MM.1S (cell line): ENCODE data around the gene DNM1L.

Experiments
- DNase-seq: peaks from one replicate; pipeline ENCODE4 v3.0.0-alpha.2; 2015
- H2AFZ ChIP-seq: fragments of 300-600 bp; sonication (generic); 2 replicates; pipeline ENCODE4 v1.6.0; 2016; ENCODE audit warnings: antibody characterized with exemption, low read length
- H3F3A ChIP-seq: fragments of 300-600 bp; sonication (generic); 2 replicates; pipeline ENCODE4 v1.6.1; 2016; ENCODE audit warnings: mild to moderate bottlenecking, antibody characterized with exemption, low read length, moderate library complexity, mixed read lengths; ENCODE audit not compliant: insufficient read depth
- H3K27ac ChIP-seq: fragments of 300-600 bp; sonication (generic); 2 replicates; pipeline ENCODE4 v1.5.1; 2016; ENCODE audit warnings: mild to moderate bottlenecking, low read length
- H3K27me3 ChIP-seq: fragments of 300-600 bp; sonication (generic); replicated peaks from 2 replicates; pipeline ENCODE4 v1.6.0; 2016; ENCODE audit warnings: low read length; ENCODE audit not compliant: insufficient read depth
- H3K36me3 ChIP-seq: fragments of 300-600 bp; sonication (generic); replicated peaks from 2 replicates; pipeline ENCODE4 v1.6.1; 2016; ENCODE audit warnings: mild to moderate bottlenecking, low read length, mixed read lengths; ENCODE audit not compliant: insufficient read depth
- H3K4me1 ChIP-seq: fragments of 300-600 bp; sonication (generic); 2 replicates; pipeline ENCODE4 v1.6.1; 2016; ENCODE audit warnings: low read length, mixed read lengths
- H3K4me2 ChIP-seq: fragments of 300-600 bp; sonication (generic); 2 replicates; pipeline ENCODE4 v1.6.0; 2016; ENCODE audit warnings: low read depth, low read length
- H3K4me3 ChIP-seq: fragments of 300-600 bp; sonication (generic); 2 replicates; pipeline ENCODE4 v1.5.1; 2016; ENCODE audit warnings: low read length, mixed read lengths
- H3K79me2 ChIP-seq: fragments of 300-600 bp; sonication (generic); 2 replicates; pipeline ENCODE4 v1.6.1; 2016; ENCODE audit warnings: mixed run types, low read length, mixed read lengths
- H3K9ac ChIP-seq: fragments of 300-600 bp; sonication (generic); 2 replicates; pipeline ENCODE4 v1.6.1; 2016; ENCODE audit warnings: low read length, mixed read lengths
- H3K9me2 ChIP-seq: fragments of 300-600 bp; sonication (generic); replicated peaks from 2 replicates; pipeline ENCODE4 v1.6.1; 2016; ENCODE audit warnings: mild to moderate bottlenecking, low read length, mixed read lengths; ENCODE audit not compliant: insufficient read depth
- H3K9me3 ChIP-seq: fragments of 300-600 bp; sonication (generic); replicated peaks from 2 replicates; pipeline ENCODE4 v1.6.1; 2016; ENCODE audit warnings: mild to moderate bottlenecking, low read length, mixed read lengths; ENCODE audit not compliant: insufficient read depth
- H4K20me1 ChIP-seq: fragments of 300-600 bp; sonication (generic); 2 replicates; pipeline ENCODE4 v1.6.1; 2016; ENCODE audit warnings: mild to moderate bottlenecking, low read length, moderate library complexity, mixed read lengths; ENCODE audit not compliant: insufficient read depth
- CTCF ChIP-seq: fragments of 300-600 bp; sonication (generic); IDR thresholded peaks from 2 replicates; pipeline ENCODE4 v1.5.1; 2016; ENCODE audit warnings: antibody characterized with exemption, low read length, mixed read lengths
- EZH2 ChIP-seq: fragments of 300-600 bp; sonication (generic); optimal IDR thresholded peaks from 2 replicates; pipeline ENCODE3; 2017; ENCODE audit warnings: low read depth, mild to moderate bottlenecking, antibody characterized with exemption, low read length, mixed read lengths
- EZH2phosphoT487 ChIP-seq: fragments of 300-600 bp; sonication (generic); IDR thresholded peaks from 2 replicates; pipeline ENCODE4 v1.6.1; 2018; ENCODE audit warnings: antibody characterized with exemption, low read length

Gene DNM1L

GRCh38 chr12:32757157-32757556 is 78.1 kb downstream of the DNM1L start:
- H3K4me2 ChIP-seq: no peak overlapping the region
- DNase-seq: no peak

GRCh38 chr12:32761716-32762115 is 82.6 kb downstream of the DNM1L start:
- Histone ChIP-seq H4K20me1 (no peaks in the 10 kb centered on the region), H3K9me2 (no peaks in the 10 kb centered on the region), H3F3A (no peaks in the 10 kb centered on the region), H3K36me3 (no peaks in the 10 kb centered on the region), H3K27me3 (no peaks in the 10 kb centered on the region), H3K79me2 (no peaks in the 10 kb centered on the region), H3K27ac (no peak overlapping the region), H3K4me1 (peaks cover 3% of the 10 kb centered on the region; the same call in 1 of the 2 replicates), H3K9ac (no peak overlapping the region), H3K4me2 (no peak overlapping the region), H3K9me3 (no peaks in the 10 kb centered on the region), H3K4me3 (no peak overlapping the region), H2AFZ (no peak overlapping the region)
- no peak for TF ChIP-seq EZH2phosphoT487
- no peak for TF ChIP-seq CTCF
- TF ChIP-seq EZH2: no peak
- DNase-seq: no peak

More at GRCh38 chr12:32757157-32757556, 78.1 kb downstream of the DNM1L start:
- no peak overlapping the region for H3K4me3 ChIP-seq
- H3K9me3 ChIP-seq: no peaks in the 10 kb centered on the region
- no peak for TF ChIP-seq CTCF
- no peak for TF ChIP-seq EZH2phosphoT487
- no peak for TF ChIP-seq EZH2
- no peaks in the 10 kb centered on the region for H3K27me3 ChIP-seq
- peaks cover 14% of the 10 kb centered on the region for H3K4me1 ChIP-seq
- no peak overlapping the region for H3K27ac ChIP-seq
- no peak overlapping the region for H2AFZ ChIP-seq
- peaks cover 5% of the 10 kb centered on the region; the same call in 1 of the 2 replicates for H3F3A ChIP-seq
- no peak overlapping the region for H3K9ac ChIP-seq
- H4K20me1 ChIP-seq: no peaks in the 10 kb centered on the region
- peaks cover 30% of the 10 kb centered on the region for H3K79me2 ChIP-seq
- no peaks in the 10 kb centered on the region for H3K36me3 ChIP-seq
- H3K9me2 ChIP-seq: no peaks in the 10 kb centered on the region

GRCh38 chr12:32765906-32766305 is 86.8 kb downstream of the DNM1L start:
- Histone ChIP-seq H3K4me2 (no peak overlapping the region), H3F3A (no peaks in the 10 kb centered on the region), H4K20me1 (no peaks in the 10 kb centered on the region), H3K27me3 (no peaks in the 10 kb centered on the region), H3K9me3 (no peaks in the 10 kb centered on the region), H3K4me3 (no peak overlapping the region), H2AFZ (no peak overlapping the region), H3K9ac (no peak overlapping the region), H3K36me3 (no peaks in the 10 kb centered on the region), H3K4me1 (no peaks in the 10 kb centered on the region; the same call in 1 of the 2 replicates), H3K27ac (no peak overlapping the region), H3K79me2 (no peaks in the 10 kb centered on the region), H3K9me2 (no peaks in the 10 kb centered on the region)
- TF ChIP-seq EZH2 (no peak), EZH2phosphoT487 (no peak), CTCF (no peak)
- DNase-seq: no peak
